ENCODE measurements around the gene MAPKAP1. TPM values are rescaled to one million over a fixed set of nuclear protein-coding genes. Genes with fewer than 3 reads are reported as not detected.

The MAPKAP1 gene
- total RNA-seq, 2 donors from 2014 or later = 98.0 to 98.4 TPM

- no peak for DNase-seq
- ATAC-seq = no peak
- intact Hi-C loops (cut with DNase I) = no loop called here
These were observed 192.5 kb downstream of the MAPKAP1 start for GRCh38 chr9:125514468-125514867.

- DNase-seq (peak; percentile 31), ATAC-seq (peak; percentile 81 to 95)
- intact Hi-C loops (cut with DNase I) = no loop called here
These were observed 193.2 kb downstream of the MAPKAP1 start for GRCh38 chr9:125513668-125514413.

GRCh38 chr9:125513303-125513667 is 193.7 kb downstream of the MAPKAP1 start:
- DNase-seq = no peak
- intact Hi-C loops (cut with DNase I) = no loop called here
- no peak for ATAC-seq

- DNase-seq (no peak), ATAC-seq (no peak)
- intact Hi-C loops (cut with DNase I) = no loop called here
These were observed 195.0 kb downstream of the MAPKAP1 start for GRCh38 chr9:125511789-125512660.

GRCh38 chr9:125510980-125511379 is 196.0 kb downstream of the MAPKAP1 start:
- no peak for ATAC-seq
- intact Hi-C loops (cut with DNase I) = no loop called here
- no peak for DNase-seq

- peak in 1 of 2 donors; percentile 18 for ATAC-seq
- no peak for DNase-seq
- intact Hi-C loops (cut with DNase I) = no loop called here
These were observed 197.5 kb downstream of the MAPKAP1 start for GRCh38 chr9:125509476-125509875.

GRCh38 chr9:125508249-125508648 is 198.8 kb downstream of the MAPKAP1 start:
- intact Hi-C loops (cut with DNase I) = no loop called here
- no peak for DNase-seq
- no peak for ATAC-seq

GRCh38 chr9:125507226-125507625 is 199.8 kb downstream of the MAPKAP1 start:
- no peak for DNase-seq
- peak; percentile 19 to 61 for ATAC-seq
- intact Hi-C loops (cut with DNase I) = no loop called here

- ATAC-seq (peak in 1 of 2 donors; percentile 53), DNase-seq (no peak)
- intact Hi-C loops (cut with DNase I) = no loop called here
These were observed 201.0 kb downstream of the MAPKAP1 start for GRCh38 chr9:125505988-125506438.

GRCh38 chr9:125504616-125505015 is 202.4 kb downstream of the MAPKAP1 start:
- intact Hi-C loops (cut with DNase I) = no loop called here
- ATAC-seq (no peak), DNase-seq (no peak)

GRCh38 chr9:125497906-125498305 is 209.1 kb downstream of the MAPKAP1 start:
- DNase-seq (no peak), ATAC-seq (no peak)
- intact Hi-C loops (cut with DNase I) = no loop called here

GRCh38 chr9:125497478-125497877 is 209.5 kb downstream of the MAPKAP1 start:
- intact Hi-C loops (cut with DNase I) = no loop called here
- ATAC-seq (no peak), DNase-seq (no peak)

GRCh38 chr9:125496313-125496834 is 210.6 kb downstream of the MAPKAP1 start:
- DNase-seq (no peak), ATAC-seq (no peak)
- intact Hi-C loops (cut with DNase I) = no loop called here

GRCh38 chr9:125495172-125496119 is 211.6 kb downstream of the MAPKAP1 start:
- DNase-seq (no peak), ATAC-seq (no peak)
- intact Hi-C loops (cut with DNase I) = no loop called here

- no peak for ATAC-seq
- DNase-seq = no peak
- intact Hi-C loops (cut with DNase I) = no loop called here
These were observed 212.4 kb downstream of the MAPKAP1 start for GRCh38 chr9:125494653-125494915.

- ATAC-seq (no peak), DNase-seq (no peak)
- intact Hi-C loops (cut with DNase I) = no loop called here
These were observed 212.9 kb downstream of the MAPKAP1 start for GRCh38 chr9:125493881-125494652.

- intact Hi-C loops (cut with DNase I) = no loop called here
- no peak for ATAC-seq
These were observed 213.6 kb downstream of the MAPKAP1 start for GRCh38 chr9:125493384-125493783.

GRCh38 chr9:125492719-125493118 is 214.3 kb downstream of the MAPKAP1 start:
- intact Hi-C loops (cut with DNase I) = no loop called here
- DNase-seq (no peak), ATAC-seq (no peak)

More at GRCh38 chr9:125493384-125493783, 213.6 kb downstream of the MAPKAP1 start:
- DNase-seq = no peak
